DND-41 (cell line): Measurements from ENCODE around the gene TMX4.

ENCODE experiments used
- ATAC-seq: fragments of 200-7000 bp; cut with Tn5 transposase; 3 replicates; pipeline ENCODE4 v1.9.1; 2021; ENCODE audit warnings: low read depth; ENCODE audit not compliant: insufficient read depth
- DNase-seq: peaks from one replicate; pipeline ENCODE4 v3.0.0-alpha.2; 2020
- H2AFZ ChIP-seq: 2 replicates; pipeline ENCODE4 v1.6.0; 2012; ENCODE audit warnings: low read depth, low read length
- H3K27ac ChIP-seq: 2 replicates; pipeline ENCODE4 v1.5.1; 2012; ENCODE audit warnings: low read length, inconsistent platforms
- H3K27me3 ChIP-seq: fragments of 200-600 bp; sonication (generic); 2 replicates; pipeline ENCODE4 v1.6.0; 2012; ENCODE audit warnings: low read length, mild to moderate bottlenecking, inconsistent platforms; ENCODE audit not compliant: insufficient read depth, poor library complexity
- H3K36me3 ChIP-seq: 2 replicates; pipeline ENCODE4 v1.5.1; 2012; ENCODE audit warnings: low read length, inconsistent platforms; ENCODE audit not compliant: insufficient read depth
- H3K4me1 ChIP-seq: 2 replicates; pipeline ENCODE4 v1.5.1; 2012; ENCODE audit warnings: mild to moderate bottlenecking, low read length; ENCODE audit not compliant: insufficient read depth
- H3K4me2 ChIP-seq: 2 replicates; pipeline ENCODE4 v1.6.0; 2012; ENCODE audit warnings: mild to moderate bottlenecking, moderate library complexity, low read length, inconsistent platforms; ENCODE audit not compliant: insufficient read depth
- H3K4me3 ChIP-seq, 2 experiments: fragments of 200-600 bp in 1 of 2; shearing (Covaris generic) in 1 of 2; 2 replicates each; pipeline ENCODE4 v1.5.1; 2012 to 2016; ENCODE audit warnings: inconsistent platforms in 2 of 2, low read length in 2 of 2, mild to moderate bottlenecking in 2 of 2, low read depth in 1 of 2, moderate library complexity in 1 of 2
- H3K79me2 ChIP-seq: 2 replicates; pipeline ENCODE4 v1.6.0; 2012; ENCODE audit warnings: low read length, inconsistent platforms; ENCODE audit not compliant: insufficient read depth
- H3K9ac ChIP-seq: 2 replicates; pipeline ENCODE4 v1.6.0; 2012; ENCODE audit warnings: low read depth, mild to moderate bottlenecking, inconsistent platforms, low read length, moderate library complexity
- H3K9me3 ChIP-seq: 2 replicates; pipeline ENCODE4 v1.5.1; 2012; ENCODE audit warnings: low read length, moderate library complexity, mild to moderate bottlenecking, inconsistent platforms; ENCODE audit not compliant: insufficient read depth, severe bottlenecking
- H4K20me1 ChIP-seq: 2 replicates; pipeline ENCODE4 v1.6.0; 2012; ENCODE audit warnings: low read length; ENCODE audit not compliant: insufficient read depth
- EZH2 ChIP-seq: IDR thresholded peaks from 3 replicates; pipeline ENCODE4 v1.6.1; 2012; ENCODE audit warnings: borderline replicate concordance, low read depth, mild to moderate bottlenecking, moderate library complexity, low read length, inconsistent platforms; ENCODE audit not compliant: severe bottlenecking
- TF ChIP-seq, protein P1 (sequence below): IDR thresholded peaks from 2 replicates; pipeline ENCODE4 v1.5.1; 2012; ENCODE audit warnings: borderline replicate concordance, low read length, moderate library complexity, mild to moderate bottlenecking; ENCODE audit not compliant: poor library complexity, severe bottlenecking; ENCODE audit errors: extremely low read depth

The TMX4 gene

GRCh38 chr20:8050157-8050837, 30.7 kb upstream of the TMX4 start:
- Histone ChIP-seq H3K9me3 (no peaks in the 10 kb centered on the region), H3K9ac (no peak overlapping the region), H3K27me3 (no peaks in the 10 kb centered on the region), H3K4me3 (no peak overlapping the region), H3K36me3 (no peaks in the 10 kb centered on the region), H2AFZ (no peak overlapping the region), H4K20me1 (no peaks in the 10 kb centered on the region), H3K4me2 (no peak overlapping the region), H3K27ac (no peak overlapping the region), H3K4me1 (no peaks in the 10 kb centered on the region), H3K79me2 (no peaks in the 10 kb centered on the region)
- TF ChIP-seq EZH2, result no peak
- TF ChIP-seq, protein P1, sequence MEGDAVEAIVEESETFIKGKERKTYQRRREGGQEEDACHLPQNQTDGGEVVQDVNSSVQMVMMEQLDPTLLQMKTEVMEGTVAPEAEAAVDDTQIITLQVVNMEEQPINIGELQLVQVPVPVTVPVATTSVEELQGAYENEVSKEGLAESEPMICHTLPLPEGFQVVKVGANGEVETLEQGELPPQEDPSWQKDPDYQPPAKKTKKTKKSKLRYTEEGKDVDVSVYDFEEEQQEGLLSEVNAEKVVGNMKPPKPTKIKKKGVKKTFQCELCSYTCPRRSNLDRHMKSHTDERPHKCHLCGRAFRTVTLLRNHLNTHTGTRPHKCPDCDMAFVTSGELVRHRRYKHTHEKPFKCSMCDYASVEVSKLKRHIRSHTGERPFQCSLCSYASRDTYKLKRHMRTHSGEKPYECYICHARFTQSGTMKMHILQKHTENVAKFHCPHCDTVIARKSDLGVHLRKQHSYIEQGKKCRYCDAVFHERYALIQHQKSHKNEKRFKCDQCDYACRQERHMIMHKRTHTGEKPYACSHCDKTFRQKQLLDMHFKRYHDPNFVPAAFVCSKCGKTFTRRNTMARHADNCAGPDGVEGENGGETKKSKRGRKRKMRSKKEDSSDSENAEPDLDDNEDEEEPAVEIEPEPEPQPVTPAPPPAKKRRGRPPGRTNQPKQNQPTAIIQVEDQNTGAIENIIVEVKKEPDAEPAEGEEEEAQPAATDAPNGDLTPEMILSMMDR, result no peak
- no peak for DNase-seq
- no peak for ATAC-seq

DNA sequence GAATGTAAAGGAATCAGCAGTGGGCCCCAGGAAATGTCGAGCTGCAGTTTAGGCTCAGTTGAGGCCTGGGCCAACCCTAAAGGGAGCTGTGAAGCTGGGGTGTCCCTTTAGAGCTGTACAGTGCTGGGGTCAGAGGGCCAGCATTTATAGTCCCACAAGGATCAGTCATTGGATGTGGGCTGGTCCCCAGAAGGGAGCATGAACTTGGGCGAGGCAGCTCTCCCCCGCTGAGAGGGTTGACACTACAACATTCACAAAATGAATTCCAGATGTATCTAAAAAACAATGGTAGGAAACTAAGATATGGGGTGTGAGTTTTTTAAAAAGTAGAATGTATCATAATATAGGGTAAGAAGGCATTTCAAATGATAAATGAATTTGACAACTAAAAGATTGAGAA, 29.7 kb upstream of the TMX4 start:
- no peaks in the 10 kb centered on the region for H3K79me2 ChIP-seq
- ATAC-seq, result no peak
- DNase-seq, result no peak
- no peaks in the 10 kb centered on the region for H4K20me1 ChIP-seq
- H3K4me2 ChIP-seq, result no peak overlapping the region
- H2AFZ ChIP-seq, result no peak overlapping the region
- H3K27me3 ChIP-seq, result no peaks in the 10 kb centered on the region
- no peak overlapping the region for H3K4me3 ChIP-seq
- H3K27ac ChIP-seq, result no peak overlapping the region
- H3K9me3 ChIP-seq, result no peaks in the 10 kb centered on the region
- no peak overlapping the region for H3K9ac ChIP-seq
- H3K4me1 ChIP-seq, result no peaks in the 10 kb centered on the region
- TF ChIP-seq, protein P1, result no peak
- no peak for TF ChIP-seq EZH2
- no peaks in the 10 kb centered on the region for H3K36me3 ChIP-seq

DNA sequence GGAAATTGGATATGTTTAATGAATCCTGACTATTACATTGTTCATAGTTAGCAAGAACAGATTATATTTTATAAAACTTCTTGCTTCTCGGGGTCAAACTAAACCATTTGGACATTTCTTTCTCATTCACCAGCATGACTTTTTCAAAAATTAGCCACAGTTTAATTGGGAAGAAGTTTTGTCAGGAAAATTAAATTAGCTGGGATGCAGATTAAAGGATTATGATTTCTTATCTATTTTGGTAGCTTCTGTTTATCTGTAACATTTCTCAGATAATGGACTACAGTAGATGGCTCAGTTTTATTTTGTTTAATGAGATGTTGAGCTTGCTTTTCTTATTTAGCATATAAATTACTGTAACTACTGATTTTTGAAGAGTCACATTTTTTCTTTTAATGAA, 26.4 kb upstream of the TMX4 start:
- no peaks in the 10 kb centered on the region for H3K79me2 ChIP-seq
- no peaks in the 10 kb centered on the region for H3K9me3 ChIP-seq

More for the DNA sequence above, 26.4 kb upstream of the TMX4 start:
- Histone ChIP-seq H3K27ac (no peak overlapping the region), H3K4me2 (no peak overlapping the region), H2AFZ (no peak overlapping the region), H3K4me3 (no peak overlapping the region), H3K36me3 (no peaks in the 10 kb centered on the region), H3K9ac (no peak overlapping the region), H4K20me1 (no peaks in the 10 kb centered on the region), H3K27me3 (no peaks in the 10 kb centered on the region), H3K4me1 (no peaks in the 10 kb centered on the region)
- ATAC-seq, result no peak
- no peak for TF ChIP-seq EZH2
- TF ChIP-seq, protein P1, result no peak
- no peak for DNase-seq
